ENCODE data around the gene DLG2.
"Not testable (repeated sequence)": the region's sequence is repeated elsewhere in the genome, so short reads cannot be mapped to it uniquely, and the experiment has no call there.

DLG2 gene

DNA sequence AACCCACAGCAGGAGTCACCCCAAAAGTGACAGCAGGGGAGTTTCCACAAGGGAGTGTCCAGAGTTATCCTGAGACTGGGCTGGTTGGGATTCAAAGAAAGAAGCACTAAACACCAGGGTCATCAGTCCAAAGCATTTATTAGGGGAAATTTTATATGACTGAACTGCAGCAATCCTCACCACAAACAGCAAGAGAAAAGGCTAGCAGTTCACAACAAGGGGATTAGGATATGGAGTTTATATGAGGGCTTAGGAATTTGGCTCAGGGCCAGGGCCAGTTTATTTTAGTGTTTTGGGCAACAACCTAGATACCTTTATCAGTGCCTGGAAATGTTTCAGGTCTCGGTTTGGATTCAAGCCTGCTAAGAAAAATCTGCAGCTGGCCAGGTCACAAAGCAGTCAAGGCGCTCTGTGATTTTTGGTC, 16.1 kb upstream of the DLG2 start:
- no peak for DNase-seq (ENCODE audit: low read depth in 2 of 2)

DNA sequence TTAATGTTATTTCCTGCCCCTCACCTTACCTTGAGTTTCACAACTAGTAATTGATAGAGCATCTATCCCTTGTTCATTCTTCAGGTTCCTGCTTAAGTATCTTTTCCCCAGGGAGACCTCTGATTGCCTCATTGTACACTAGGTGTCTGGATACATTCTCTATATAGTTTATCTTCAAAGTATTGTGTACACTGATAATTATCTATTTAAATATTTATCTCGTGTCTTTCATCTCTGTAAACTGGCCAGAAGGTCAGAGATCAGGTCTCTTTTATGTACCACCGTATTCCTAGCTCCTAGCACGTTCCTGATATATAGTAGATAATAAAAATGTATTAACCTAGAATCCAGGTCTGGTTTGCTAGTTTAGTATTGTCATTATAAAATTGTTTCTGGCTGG, 7.6 kb upstream of the DLG2 start:
- DNase-seq (ENCODE audit: low read depth in 2 of 2): no peak

DNA sequence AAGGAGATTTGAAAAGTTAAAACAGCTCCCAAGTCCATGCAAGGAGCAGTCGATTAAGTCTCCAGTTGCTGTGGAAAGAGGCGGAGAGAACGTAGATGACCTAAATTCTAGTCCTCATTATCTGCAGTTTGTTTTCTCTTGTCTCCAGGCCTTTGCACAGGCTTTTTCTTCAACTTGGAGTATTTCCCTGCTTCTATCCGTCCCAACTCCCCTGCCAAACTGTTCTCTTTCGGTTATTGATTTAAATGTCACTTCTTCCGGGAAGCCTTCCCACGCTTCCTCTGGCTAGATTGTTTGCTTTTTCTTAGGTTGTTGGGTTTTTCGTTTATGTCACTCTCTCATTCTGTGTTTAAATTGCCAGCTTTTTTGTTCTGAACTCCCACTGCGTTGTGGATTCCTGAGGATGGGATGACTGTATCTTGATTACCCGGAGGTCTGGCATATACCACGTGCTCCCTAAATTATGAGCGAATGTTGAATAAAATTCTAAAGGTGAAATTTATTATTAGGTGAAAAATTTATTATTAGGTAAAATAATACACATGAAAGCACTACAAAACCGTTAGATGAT, 1.7 kb upstream of the DLG2 start:
- DNase-seq (ENCODE audit: low read depth in 2 of 2): no peak

DNA sequence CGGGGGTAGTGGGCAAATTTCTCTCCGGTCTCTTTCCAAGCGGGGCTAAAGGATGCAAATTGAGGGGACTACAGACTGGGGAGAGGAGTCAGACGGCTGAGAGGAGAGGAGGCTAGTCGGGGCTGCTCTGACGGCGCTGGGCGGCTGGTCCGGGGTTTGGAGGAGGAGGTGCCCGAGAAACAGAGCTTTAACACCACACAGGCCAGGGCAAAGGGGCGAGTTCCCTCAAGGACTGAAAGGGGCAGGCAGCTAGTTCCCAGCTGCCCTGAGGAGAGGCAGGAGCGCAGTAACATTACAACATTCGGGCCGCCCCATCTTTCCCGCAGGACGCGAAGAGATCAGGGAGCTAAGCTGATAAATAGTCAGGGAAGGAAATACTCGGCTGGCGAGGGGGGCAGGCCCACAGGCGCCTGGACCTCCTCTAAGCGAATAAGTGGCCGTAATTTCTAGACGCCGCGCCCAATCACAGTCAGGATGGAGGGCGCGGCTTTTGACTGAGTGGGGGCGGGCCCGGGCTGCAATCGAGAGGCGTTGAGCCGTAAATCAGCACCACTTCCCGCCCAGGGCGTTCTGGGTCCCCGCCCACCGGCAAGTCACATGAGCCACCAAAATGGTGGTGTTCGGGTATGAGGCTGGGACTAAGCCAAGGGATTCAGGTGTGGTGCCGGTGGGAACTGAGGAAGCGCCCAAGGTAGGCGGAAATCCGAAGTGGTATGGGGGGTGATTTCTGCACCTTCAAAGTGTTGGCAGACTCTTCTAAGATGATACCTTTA, 1.0 kb upstream of the DLG2 start, which contains the start of gene TMEM126B:
TMEM126B (plus strand) TSS at position 596 of the 773 bp plus-strand sequence; CDS start at position 611, 15 bp downstream.
- DNase-seq (ENCODE audit: low read depth in 2 of 2): peak; percentile 92 to 96

DNA sequence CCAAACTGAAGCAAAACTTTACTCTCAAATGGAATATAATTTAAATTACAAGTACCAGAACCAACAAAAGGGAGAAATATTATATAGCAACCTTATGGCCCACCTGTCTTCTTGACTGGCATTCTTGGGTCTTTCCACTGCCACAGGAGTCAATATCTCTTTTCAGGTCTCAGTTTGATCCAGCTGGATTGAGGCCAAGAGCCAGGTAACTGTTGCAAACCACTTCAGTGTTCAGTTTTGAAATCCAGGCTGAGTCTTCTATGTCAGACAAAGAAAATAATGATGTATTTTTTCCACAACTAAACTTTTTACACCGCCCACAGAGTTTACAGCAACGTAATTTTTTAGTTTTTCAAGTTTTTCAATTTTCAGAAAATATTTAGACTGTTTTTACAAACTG, 648 bp downstream of the DLG2 start:
- no peak for DNase-seq (ENCODE audit: low read depth in 2 of 2)

DNA sequence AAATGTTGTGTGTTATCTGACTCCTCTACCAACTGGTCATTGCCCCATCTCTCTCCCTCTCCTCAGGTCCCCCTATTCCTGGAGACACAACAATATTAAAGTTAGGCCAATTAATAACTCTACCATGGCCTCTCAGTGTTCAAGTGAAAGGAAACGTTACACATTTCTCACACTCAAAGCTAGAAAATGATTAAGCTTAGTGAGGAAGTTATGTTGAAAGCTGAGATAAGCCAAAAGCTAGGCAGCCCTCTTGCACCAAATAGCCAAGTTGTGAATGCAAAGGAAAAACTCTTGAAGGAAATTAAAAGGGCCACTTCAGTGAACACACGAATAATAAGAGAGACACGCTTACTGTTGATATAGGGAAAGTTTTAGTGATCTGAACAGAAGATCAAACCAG, 6.9 kb downstream of the DLG2 start:
- DNase-seq (ENCODE audit: low read depth in 2 of 2): no peak

DNA sequence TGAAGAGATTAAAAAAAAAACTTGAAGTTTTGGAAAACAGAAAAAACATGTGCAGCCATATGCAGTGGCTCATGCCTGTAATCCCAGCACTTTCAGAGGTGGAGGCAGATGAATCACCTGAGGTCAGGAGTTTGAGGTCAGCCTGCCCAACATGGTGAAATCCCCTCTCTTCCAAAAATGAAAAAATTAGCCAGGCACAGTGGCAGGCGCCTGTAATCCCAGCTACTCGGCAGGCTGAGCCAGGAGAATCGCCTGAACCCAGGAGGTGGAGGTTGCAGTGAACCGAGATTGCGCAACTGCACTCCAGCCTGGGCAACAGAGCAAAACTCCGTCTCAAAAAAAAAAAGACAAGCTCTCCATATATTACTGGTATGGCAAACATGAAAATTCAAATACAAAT, 7.6 kb downstream of the DLG2 start:
- no peak for DNase-seq (ENCODE audit: low read depth in 2 of 2)

DNA sequence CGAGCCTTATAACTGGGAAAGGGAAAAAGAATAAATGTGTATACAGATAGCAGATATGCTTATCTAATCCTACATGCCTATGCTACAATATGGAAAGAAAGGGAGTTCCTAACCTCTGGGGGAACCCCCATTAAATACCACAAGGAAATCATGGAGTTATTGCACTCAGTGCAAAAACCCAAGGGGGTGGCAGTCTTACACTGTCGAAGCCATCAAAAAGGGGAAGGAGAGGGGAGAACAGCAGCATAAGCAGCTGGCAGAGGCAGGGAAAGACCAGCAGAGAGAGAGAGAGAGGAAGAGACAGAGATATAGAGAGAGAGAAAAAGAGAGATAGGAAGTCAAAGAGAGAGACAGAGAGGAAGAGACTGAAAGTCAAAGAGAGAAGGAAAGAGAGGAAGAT, 15.5 kb downstream of the DLG2 start:
- DNase-seq (ENCODE audit: low read depth in 2 of 2): not testable (repeated sequence)

DNA sequence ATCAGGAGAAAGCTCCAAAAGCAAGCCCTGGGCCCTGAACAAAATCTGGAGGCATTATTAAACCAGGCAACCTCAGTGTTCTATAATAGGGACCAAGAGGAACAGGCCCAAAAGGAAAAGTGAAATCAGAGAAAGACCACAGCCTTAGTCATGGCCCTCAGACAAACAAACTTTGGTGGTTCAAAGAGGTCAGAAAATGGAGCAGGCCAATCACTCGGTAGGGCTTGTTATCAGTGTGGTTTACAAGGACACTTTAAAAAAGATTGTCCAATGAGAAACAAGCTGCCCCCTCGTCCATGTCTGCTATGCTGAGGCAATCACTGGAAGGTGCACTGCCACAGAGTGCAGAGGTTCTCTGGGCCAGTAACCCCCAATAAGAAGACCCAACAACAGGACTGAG, 17.9 kb downstream of the DLG2 start:
- DNase-seq (ENCODE audit: low read depth in 2 of 2): not testable (repeated sequence)

DNA sequence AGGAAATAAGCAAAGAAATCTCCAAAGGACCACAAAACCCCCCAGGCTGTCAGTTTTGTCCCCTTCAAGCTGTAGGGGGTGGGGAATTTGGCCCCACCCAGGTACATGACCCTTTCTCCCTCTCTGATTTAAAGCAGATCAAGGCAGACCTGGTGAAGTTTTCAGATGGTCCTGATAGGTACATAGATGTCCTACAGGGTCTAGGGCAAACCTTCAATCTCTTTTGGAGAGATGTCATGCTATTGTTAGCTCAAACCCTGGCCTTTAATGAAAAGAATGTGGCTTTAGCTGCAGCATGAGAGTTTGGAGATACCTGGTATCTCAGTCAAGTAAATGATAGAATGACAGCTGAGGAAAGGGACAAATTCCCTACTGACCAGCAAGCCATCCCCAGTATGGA, 18.5 kb downstream of the DLG2 start:
- not testable (repeated sequence) for DNase-seq (ENCODE audit: low read depth in 2 of 2)

DNA sequence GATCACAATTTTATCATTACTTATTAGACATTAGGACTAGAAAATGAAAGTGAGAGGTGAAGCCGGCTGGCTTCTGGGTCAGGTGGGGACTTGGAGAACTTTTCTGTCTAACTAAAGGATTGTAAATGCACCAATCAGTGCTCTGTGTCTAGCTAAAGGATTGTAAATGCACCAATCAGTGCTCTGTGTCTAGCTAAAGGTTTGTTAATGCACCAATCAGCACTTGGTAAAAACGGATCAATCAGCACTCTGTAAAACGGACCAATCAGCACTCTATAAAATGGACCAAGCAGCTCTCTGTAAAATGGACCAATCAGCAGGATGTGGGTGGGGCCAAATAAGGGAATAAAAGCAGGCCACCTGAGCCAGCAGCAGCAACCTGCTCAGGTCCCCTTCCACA, 20.9 kb downstream of the DLG2 start:
- DNase-seq (ENCODE audit: low read depth in 2 of 2): not testable (repeated sequence)

DNA sequence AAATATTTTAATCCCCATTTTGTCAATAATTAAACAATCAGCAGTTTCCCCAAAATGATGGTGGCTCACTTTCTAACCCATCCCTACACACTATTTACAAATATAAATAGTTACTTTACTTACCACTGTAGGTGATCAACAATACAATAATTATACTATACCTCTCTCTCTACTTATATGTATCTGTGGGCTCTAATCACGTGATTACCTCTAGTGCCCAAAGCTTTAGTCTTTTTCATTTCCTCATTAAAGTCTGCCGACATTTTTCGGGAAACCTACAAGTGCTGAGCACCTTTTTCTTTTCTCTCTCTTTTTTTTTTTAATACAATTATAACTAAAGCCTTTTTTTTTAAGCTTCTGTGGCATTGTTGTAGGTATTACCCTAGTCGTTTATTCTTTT, 23.9 kb downstream of the DLG2 start:
- no peak for DNase-seq (ENCODE audit: low read depth in 2 of 2)

DNA sequence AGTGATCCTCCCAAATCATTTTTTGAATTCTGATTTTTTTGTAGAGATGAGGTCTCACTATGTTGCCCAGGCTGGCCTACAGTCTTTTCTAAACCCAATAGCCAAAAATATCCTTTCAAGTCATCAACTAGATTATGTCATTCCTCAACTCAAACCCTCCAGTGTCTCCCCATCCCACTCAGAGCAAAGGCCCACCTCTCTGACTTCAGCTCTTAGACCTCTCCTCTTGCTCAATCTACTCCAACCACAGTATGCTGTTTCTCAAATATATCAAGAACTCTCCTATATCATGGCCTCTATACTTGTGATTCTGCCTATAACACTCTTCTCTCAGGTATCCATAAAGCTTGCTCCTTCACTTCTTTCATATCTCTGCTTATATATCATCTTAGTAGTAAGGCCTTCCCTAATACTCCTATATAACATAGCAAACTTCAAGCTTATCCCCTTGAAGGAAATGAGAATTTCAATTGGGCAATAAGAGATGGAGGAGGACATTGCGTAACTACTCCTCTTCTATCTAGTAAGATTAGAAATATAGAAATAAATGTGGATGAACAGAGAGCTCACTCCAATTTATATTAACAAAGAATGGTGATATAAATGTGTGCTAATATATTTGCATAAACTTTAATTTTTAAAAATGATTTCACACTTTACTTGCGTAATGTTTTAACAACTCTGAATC, 24.5 kb downstream of the DLG2 start:
- DNase-seq (ENCODE audit: low read depth in 2 of 2): no peak

DNA sequence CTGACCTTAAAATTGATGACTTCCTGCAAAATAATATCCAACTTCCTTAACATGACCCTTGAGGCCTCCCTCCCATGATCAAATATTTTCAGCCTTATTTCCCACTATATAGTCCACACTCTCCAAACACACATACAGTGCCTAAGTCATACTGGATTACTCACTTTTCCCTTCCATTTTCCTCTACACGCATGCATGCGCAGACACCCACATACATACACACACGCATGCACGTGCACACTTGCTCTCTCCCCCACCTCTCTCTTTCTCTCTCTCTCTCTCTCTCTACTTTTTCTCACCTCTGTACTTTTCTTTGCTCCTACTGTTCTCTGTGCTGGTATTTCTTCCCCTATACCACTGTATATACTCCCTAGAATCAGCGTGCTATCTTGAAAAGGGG, 28.1 kb downstream of the DLG2 start:
- no peak for DNase-seq (ENCODE audit: low read depth in 2 of 2)

DNA sequence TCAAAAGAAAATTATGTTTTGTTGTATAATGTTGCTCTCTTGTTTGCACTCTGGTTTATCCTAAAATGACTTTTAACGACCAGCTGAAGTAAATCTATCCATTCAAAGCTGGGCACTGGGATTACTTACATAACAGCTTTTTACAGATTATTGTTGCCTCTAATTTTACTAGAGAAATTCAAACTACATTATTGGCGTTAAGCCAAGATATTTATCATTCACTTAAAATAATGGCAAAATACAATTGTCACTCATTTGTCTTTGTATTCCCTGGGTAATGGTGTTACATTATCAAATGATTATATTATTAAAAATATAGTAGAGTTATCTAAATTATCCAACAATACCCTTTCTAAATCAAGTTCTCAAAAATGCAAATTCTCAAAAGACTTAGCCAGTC, 30.3 kb downstream of the DLG2 start:
- DNase-seq (ENCODE audit: low read depth in 2 of 2): no peak

DNA sequence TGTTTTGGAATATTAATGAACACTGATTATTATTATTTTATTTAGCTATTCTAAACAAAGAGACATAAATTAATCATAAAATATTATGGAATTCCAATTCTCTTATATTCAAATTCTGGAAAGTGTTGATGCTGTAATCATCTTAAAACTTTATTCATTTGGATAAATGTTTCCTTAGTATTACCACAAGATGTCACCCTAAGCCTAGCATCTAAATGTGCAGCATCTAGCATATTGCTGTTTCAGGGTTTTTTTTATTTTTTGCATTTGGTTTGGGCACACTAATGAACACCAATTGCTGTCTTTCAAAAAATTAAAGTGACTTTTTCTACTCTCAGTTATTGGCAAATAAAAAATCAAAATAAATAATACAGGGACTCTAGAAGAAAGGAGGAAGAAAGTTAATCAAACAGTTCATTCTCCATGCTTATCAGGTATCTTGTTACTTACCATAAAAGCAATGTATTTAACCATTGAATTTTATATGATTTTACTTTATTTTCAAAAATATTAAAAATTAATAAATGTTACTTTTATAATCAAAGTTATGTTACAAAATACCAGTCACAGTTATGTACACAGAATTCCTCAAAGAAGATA, 31.8 kb downstream of the DLG2 start:
- DNase-seq (ENCODE audit: low read depth in 2 of 2): no peak

DNA sequence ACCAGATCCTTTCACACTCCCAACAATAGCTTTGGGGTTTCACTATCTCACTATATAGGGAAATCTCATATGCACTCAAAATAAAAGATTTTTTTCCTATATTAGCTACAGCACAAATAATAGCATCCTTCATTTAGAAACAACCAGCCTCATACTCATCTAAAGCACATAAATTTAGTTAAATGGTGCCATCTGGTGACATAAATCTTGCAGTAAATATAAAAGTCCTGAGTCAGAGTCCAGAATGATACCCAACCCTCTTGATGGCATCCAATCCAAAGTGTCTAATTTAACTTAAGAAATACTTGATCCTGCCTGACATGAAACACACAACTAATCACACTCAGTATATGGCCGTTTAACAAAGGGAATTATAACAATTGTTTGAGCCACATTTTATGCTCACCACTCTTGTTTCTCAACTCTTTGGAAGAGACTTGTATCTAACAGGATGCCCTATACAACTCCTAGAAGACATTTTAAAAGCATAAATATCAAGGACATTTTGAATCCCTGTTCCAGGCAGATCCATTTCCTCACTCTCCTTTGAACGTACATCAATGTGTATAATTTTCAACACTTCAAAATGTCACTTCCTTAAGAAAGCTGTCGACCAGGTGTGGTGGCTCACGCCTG, 36.2 kb downstream of the DLG2 start:
- no peak for DNase-seq (ENCODE audit: low read depth in 2 of 2)

DNA sequence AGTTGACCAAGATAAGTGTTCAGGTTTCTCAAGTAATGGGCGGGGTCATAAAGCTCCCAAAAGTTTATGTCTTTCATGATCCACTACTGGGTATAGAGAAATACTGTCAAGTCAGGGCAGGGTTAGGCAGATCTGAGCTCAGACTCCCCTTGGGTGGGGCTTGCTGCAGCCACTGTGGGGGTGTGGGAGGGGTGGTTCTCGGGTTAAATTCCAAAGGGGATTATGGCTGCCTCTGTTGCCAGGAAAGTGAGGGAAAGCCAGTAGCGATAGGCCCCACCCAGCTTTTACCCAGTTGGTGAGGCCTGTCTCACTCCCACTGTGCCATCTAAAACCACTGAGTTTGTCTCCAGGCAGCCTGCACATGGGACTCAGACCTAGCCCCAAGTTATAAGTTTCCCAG, 37.8 kb downstream of the DLG2 start:
- no peak for DNase-seq (ENCODE audit: low read depth in 2 of 2)

DNA sequence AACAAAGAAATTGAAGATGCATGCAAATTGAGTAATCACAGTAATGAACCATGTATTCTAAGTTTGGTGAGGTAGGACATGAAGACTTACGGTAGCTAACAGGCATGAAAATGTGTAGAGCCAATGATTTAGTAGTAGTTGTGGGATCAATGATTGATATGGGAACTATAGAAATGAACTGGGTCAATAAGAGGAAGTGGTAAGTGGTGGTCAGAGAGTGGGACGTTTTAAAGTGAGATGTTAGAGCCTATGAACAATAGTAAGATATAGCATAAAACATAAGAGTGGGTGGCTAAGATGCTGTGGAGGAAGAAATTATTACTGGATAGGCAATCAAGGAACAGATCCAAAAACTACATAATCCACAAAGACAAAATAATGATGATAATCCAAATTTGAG, 45.0 kb downstream of the DLG2 start:
- DNase-seq (ENCODE audit: low read depth in 2 of 2): no peak

DNA sequence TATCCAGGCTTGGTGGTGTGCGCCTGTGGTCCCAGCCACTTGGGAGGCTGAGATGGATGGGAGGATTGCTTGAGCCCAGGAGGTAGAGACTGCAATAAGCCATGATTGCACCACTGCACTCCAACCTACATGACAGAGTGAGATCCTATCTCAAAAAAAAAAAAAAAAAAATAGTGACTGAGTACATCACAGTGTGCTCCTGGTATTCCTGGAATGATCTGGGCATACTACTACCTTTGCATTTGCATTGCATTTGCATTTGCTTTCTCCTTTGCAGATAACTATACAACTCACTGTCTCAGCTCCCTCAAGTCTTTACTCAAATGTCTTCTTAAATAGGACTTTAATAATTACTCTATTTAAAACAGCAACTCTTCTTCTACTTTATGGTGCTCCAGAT, 51.8 kb downstream of the DLG2 start:
- no peak for DNase-seq (ENCODE audit: low read depth in 2 of 2)

DNA sequence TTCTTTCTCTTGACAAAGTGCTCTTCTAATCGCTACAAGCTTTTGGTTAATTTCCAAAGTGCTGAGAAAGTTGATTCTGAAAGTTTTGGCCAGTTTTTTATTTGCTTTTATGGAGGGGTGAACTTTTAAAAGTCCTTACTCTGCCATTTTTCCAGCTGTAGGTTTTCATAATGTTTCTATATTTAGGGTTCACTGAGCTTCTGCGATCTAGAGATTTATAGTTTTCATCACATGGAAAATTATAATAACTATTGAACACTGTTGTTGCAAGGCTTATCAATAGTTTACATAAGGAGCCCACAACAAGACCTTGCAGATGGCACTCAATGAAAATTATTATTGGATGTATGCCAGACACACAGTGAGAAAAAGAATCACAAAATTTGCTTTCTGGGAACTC, 55.1 kb downstream of the DLG2 start:
- no peak for DNase-seq (ENCODE audit: low read depth in 2 of 2)

DNA sequence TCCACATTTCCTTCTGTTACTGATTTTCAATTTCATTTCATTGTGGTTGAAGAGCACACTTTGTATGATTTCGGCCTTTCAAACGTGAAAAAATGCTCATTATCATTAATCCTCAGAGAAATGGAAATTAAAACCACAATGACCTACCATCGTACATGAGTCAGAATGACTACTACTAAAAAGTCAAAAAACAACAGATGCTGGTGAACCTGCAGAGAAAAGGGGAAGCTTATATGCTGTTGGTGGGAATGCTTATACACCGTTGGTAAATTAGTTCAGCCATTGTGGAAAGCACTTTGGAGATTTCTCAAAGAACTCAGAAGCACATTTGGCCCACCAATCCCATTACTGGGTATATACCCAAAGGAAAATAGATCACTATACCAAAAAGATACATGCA, 57.6 kb downstream of the DLG2 start:
- DNase-seq (ENCODE audit: low read depth in 2 of 2): no peak
